ENCODE data around the gene CAVIN1.

DNA sequence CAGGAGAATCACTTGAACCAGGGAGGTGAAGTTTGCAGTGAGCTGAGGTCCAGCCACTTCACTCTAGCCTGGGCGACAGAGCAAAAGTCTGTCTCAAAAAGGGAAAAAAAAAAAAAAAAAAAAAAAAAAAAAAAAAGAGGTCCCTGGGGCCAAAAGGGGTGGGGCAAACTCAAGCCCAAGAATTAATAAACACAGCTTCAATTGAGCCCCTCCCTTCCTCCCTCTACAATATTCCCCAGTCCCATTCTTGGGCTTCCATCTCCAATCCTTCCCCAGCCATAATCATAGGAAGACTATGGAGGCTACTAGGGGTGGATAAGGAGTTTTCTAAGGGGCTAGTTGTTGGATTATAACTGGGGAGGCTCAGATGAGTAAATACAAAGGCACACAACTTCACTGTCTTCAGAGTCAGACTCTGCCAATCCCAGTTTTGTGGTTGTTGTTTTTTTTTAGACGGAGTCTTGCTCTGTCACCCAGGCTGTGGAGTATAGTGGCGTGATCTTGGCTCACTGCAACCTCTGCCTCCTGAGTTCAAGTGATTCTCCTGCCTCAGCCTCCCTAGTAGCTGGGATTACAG is 9.5 kb downstream of the CAVIN1 start:
- TF ChIP-seq EZH2 (IDR thresholded peaks at IDR 0.05; ENCODE audit: insufficient read depth, poor library complexity, severe bottlenecking) (no peak), EZH2phosphoT487 (IDR thresholded peaks at IDR 0.05; ENCODE audit: insufficient read depth, low read depth) (no peak)
